Measurements from ENCODE around the gene PHOX2B. TPM values are rescaled to one million over a fixed set of nuclear protein-coding genes. Genes with fewer than 3 reads are reported as not detected.

PHOX2B gene
- total and polyA plus RNA-seq, 9 of the 15 experiments (the other 6 are each of a cell fraction or from before 2014, with no cell fraction given): not detected

- DNase-seq (ENCODE audit: extremely low read depth in 1 of 4, low spot score in 3 of 4): no peak
- in situ Hi-C loops (cut with MboI) (no loop called here), intact Hi-C loops (cut with micrococcal nuclease) (no loop called here)
- no peak for ATAC-seq
- H3K9ac ChIP-seq (ENCODE audit: insufficient read depth in 1 of 2, low read depth in 2 of 2, low read length in 2 of 2): no peak overlapping the region
- no peaks in the 10 kb centered on the region for H4K20me1 ChIP-seq (replicated peaks; ENCODE audit: control insufficient read depth, insufficient read depth, low read length)
- BruUV-seq (replicated peaks): no TSS peak
- no peaks in the 10 kb centered on the region for H3K9me1 ChIP-seq (ENCODE audit: control insufficient read depth, insufficient read depth, low read length)
- no peak overlapping the region for H3K4me2 ChIP-seq (ENCODE audit: insufficient read depth, low read length)
- no peaks in the 10 kb centered on the region for H3K36me3 ChIP-seq (ENCODE audit: control insufficient read depth, insufficient read depth, low read length)
- no peak overlapping the region for H2AFZ ChIP-seq (ENCODE audit: low read depth, low read length)
- ChIA-PET POLR2A (interaction anchor here (0.7 kb wide), 1 partner anchor 15 kb away, joined by 3 read pairs; no protein-coding TSS in a partner anchor), CTCF (ENCODE audit: low intra/inter-chr PET ratio) (no interaction called here)
- no peak overlapping the region for H3K27ac ChIP-seq (ENCODE audit: extremely low read depth, low read depth, low read length)
- H3K4me3 ChIP-seq: no peak overlapping the region
- peaks cover 0 to 12% of the 10 kb centered on the region in 2 experiments; a peak in 2 of 5 replicates for H3K4me1 ChIP-seq (replicated peaks in 1 of 2; ENCODE audit: control insufficient read depth in 2 of 2, insufficient read depth in 2 of 2, low read length in 2 of 2)
- H3K79me2 ChIP-seq (ENCODE audit: control insufficient read depth, insufficient read depth, low read length): no peaks in the 10 kb centered on the region
- H3K9me3 ChIP-seq (replicated peaks; ENCODE audit: control insufficient read depth, insufficient read depth, low read depth, low read length): no peaks in the 10 kb centered on the region
- peaks cover 27 to 68% of the 10 kb centered on the region in 2 experiments; a peak in 4 of 5 replicates for H3K27me3 ChIP-seq (ENCODE audit: control insufficient read depth in 2 of 2, insufficient read depth in 2 of 2, low read length in 2 of 2)
- no peak for FAIRE-seq
- 28% methylated on average over 34 of the region's 37 CpGs for WGBS (ENCODE audit: insufficient coverage, low coverage, missing lambda C conversion rate)
- TF ChIP-seq KLF13 (tag; IDR thresholded peaks at IDR 0.05; ENCODE audit: borderline replicate concordance, low read depth) (no peak), HNRNPL (IDR thresholded peaks at IDR 0.05; ENCODE audit: low read depth, low read length) (no peak), ZNF318 (IDR thresholded peaks at IDR 0.05; ENCODE audit: borderline replicate concordance in 1 of 2, low read depth in 1 of 2) (no peak), MED1 (CRISPR knock-in tag; IDR thresholded peaks at IDR 0.05; ENCODE audit: borderline replicate concordance) (no peak), SMAD3 (CRISPR knock-in tag; conservative IDR thresholded peaks at IDR 0.05) (no peak), RBM17 (IDR thresholded peaks at IDR 0.05; ENCODE audit: borderline replicate concordance, low read depth, low read length) (no peak), MEF2A (IDR thresholded peaks at IDR 0.05; ENCODE audit: control insufficient read depth, low read depth, low read length) (no peak)
- TF ChIP-seq, protein P1, sequence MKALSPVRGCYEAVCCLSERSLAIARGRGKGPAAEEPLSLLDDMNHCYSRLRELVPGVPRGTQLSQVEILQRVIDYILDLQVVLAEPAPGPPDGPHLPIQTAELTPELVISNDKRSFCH (CRISPR knock-in tag; IDR thresholded peaks at IDR 0.05): no peak
- TF ChIP-seq, protein P1 (tag; IDR thresholded peaks at IDR 0.05): no peak
Observed at GRCh38 chr4:41746440-41747229, 1.9 kb downstream of the PHOX2B start.
